Measurements from ENCODE around the gene MRPS18A. TPM values are rescaled to one million over a fixed set of nuclear protein-coding genes. Genes with fewer than 3 reads are reported as not detected.

The MRPS18A gene
- total and polyA plus RNA-seq, 2 of the 13 experiments (the other 11 are each of a cell fraction or from before 2014, with no cell fraction given) = 87.8 to 89.1 TPM

DNA sequence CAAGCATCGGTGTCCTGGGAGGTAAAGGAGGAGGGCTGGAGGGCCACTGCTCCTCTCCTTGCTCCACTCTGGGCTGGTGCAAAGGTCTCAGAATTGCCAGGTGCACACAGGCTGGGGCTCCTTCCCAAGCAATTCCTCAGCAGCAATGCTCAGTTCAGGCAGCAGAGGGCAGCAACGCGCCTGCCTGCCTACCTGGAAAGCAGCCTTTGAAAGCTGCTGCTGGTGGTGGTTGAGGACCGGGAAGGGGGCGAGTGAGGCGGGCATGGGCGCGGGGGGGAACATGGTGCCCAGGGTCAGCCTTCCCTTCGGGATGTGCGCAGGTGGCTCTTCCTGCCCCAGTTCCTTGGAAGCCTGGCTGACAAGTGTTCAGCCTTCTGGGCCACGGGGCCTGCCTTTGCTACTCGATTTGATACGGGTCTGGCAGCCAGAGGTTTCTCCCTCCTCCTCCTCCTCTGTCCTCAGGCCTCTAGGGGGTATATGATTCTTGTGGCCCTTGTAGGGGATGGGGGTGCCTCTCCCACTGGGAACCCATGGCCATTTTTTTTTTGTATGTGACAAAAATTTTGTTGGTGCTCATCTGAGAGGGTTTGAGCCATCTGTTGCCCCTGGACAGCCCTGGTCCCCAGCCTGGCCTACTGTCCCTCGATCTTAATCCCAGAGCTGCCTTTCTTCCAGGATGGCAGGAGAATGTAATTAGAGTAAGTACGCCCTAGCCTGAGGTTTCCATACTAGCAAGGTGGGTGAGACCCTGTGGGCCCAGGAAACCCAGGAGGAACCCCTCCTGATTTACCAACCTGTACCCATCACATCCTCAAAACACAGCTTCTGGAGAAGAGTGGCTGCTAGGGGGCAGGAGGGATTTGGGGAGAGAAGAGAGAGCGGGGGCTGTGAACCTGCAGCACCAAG lies 20.1 kb downstream of the MRPS18A start (continued):
- TF ChIP-seq POLR2G (IDR thresholded peaks at IDR 0.05; ENCODE audit: low read depth, low read length) (no peak; the same call in 1 of the 2 replicates), ZNF124 (CRISPR knock-in tag; IDR thresholded peaks at IDR 0.05) (no peak), MTA1 (CRISPR knock-in tag; IDR thresholded peaks at IDR 0.05; ENCODE audit: borderline replicate concordance) (peak; percentile 76; the same call in 1 of the 2 replicates), AGO2 (optimal IDR thresholded peaks at IDR 0.05; ENCODE audit: low read depth, low read length) (peak; percentile 59), ZNF747 (CRISPR knock-in tag; IDR thresholded peaks at IDR 0.05; ENCODE audit: borderline replicate concordance) (no peak; the same call in 1 of the 2 replicates), ARNT (IDR thresholded peaks at IDR 0.05) (no peak), NR3C1 (CRISPR knock-in tag; IDR thresholded peaks at IDR 0.05) (no peak), ARHGAP35 (CRISPR knock-in tag; IDR thresholded peaks at IDR 0.05; ENCODE audit: borderline replicate concordance) (no peak), KLF16 (CRISPR knock-in tag; IDR thresholded peaks at IDR 0.05) (peak in 1 of 2 experiments; percentile 15; a peak in 1 of 4 replicates), ZNF737 (CRISPR knock-in tag; IDR thresholded peaks at IDR 0.05; ENCODE audit: borderline replicate concordance) (no peak), ARNTL (CRISPR knock-in tag; IDR thresholded peaks at IDR 0.05) (no peak), ZNF562 (CRISPR knock-in tag; IDR thresholded peaks at IDR 0.05; ENCODE audit: borderline replicate concordance) (no peak), KLF9 (CRISPR knock-in tag; IDR thresholded peaks at IDR 0.05; ENCODE audit: low read depth) (no peak), KLF15 (CRISPR knock-in tag; IDR thresholded peaks at IDR 0.05; ENCODE audit: borderline replicate concordance) (no peak), ZNF577 (CRISPR knock-in tag; IDR thresholded peaks at IDR 0.05; ENCODE audit: borderline replicate concordance, low read depth) (no peak)
- TF ChIP-seq, protein P1, sequence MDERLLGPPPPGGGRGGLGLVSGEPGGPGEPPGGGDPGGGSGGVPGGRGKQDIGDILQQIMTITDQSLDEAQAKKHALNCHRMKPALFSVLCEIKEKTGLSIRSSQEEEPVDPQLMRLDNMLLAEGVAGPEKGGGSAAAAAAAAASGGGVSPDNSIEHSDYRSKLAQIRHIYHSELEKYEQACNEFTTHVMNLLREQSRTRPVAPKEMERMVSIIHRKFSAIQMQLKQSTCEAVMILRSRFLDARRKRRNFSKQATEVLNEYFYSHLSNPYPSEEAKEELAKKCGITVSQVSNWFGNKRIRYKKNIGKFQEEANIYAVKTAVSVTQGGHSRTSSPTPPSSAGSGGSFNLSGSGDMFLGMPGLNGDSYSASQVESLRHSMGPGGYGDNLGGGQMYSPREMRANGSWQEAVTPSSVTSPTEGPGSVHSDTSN (CRISPR knock-in tag; IDR thresholded peaks at IDR 0.05) = no peak
- TF ChIP-seq, protein P2, sequence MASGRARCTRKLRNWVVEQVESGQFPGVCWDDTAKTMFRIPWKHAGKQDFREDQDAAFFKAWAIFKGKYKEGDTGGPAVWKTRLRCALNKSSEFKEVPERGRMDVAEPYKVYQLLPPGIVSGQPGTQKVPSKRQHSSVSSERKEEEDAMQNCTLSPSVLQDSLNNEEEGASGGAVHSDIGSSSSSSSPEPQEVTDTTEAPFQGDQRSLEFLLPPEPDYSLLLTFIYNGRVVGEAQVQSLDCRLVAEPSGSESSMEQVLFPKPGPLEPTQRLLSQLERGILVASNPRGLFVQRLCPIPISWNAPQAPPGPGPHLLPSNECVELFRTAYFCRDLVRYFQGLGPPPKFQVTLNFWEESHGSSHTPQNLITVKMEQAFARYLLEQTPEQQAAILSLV (CRISPR knock-in tag; IDR thresholded peaks at IDR 0.05; ENCODE audit: borderline replicate concordance) = peak; percentile 41; the same call in 1 of the 2 replicates
- TF ChIP-seq, protein P3, sequence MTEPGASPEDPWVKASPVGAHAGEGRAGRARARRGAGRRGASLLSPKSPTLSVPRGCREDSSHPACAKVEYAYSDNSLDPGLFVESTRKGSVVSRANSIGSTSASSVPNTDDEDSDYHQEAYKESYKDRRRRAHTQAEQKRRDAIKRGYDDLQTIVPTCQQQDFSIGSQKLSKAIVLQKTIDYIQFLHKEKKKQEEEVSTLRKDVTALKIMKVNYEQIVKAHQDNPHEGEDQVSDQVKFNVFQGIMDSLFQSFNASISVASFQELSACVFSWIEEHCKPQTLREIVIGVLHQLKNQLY (CRISPR knock-in tag; IDR thresholded peaks at IDR 0.05) = no peak
- TF ChIP-seq, protein P4, sequence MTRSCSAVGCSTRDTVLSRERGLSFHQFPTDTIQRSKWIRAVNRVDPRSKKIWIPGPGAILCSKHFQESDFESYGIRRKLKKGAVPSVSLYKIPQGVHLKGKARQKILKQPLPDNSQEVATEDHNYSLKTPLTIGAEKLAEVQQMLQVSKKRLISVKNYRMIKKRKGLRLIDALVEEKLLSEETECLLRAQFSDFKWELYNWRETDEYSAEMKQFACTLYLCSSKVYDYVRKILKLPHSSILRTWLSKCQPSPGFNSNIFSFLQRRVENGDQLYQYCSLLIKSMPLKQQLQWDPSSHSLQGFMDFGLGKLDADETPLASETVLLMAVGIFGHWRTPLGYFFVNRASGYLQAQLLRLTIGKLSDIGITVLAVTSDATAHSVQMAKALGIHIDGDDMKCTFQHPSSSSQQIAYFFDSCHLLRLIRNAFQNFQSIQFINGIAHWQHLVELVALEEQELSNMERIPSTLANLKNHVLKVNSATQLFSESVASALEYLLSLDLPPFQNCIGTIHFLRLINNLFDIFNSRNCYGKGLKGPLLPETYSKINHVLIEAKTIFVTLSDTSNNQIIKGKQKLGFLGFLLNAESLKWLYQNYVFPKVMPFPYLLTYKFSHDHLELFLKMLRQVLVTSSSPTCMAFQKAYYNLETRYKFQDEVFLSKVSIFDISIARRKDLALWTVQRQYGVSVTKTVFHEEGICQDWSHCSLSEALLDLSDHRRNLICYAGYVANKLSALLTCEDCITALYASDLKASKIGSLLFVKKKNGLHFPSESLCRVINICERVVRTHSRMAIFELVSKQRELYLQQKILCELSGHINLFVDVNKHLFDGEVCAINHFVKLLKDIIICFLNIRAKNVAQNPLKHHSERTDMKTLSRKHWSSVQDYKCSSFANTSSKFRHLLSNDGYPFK (CRISPR knock-in tag; IDR thresholded peaks at IDR 0.05; ENCODE audit: borderline replicate concordance) = 0 out of 2 replicates have a peak, but pooled peaks have one; percentile 26
- TF ChIP-seq, protein P5, sequence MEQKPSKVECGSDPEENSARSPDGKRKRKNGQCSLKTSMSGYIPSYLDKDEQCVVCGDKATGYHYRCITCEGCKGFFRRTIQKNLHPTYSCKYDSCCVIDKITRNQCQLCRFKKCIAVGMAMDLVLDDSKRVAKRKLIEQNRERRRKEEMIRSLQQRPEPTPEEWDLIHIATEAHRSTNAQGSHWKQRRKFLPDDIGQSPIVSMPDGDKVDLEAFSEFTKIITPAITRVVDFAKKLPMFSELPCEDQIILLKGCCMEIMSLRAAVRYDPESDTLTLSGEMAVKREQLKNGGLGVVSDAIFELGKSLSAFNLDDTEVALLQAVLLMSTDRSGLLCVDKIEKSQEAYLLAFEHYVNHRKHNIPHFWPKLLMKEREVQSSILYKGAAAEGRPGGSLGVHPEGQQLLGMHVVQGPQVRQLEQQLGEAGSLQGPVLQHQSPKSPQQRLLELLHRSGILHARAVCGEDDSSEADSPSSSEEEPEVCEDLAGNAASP (CRISPR knock-in tag; IDR thresholded peaks at IDR 0.05; ENCODE audit: borderline replicate concordance) = no peak
- TF ChIP-seq, protein P6, sequence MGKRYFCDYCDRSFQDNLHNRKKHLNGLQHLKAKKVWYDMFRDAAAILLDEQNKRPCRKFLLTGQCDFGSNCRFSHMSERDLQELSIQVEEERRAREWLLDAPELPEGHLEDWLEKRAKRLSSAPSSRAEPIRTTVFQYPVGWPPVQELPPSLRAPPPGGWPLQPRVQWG (CRISPR knock-in tag; IDR thresholded peaks at IDR 0.05; ENCODE audit: borderline replicate concordance, low read depth) = no peak

Data from HepG2 (cell line).